ENCODE data around the gene PLEKHM2.

The PLEKHM2 gene

DNA sequence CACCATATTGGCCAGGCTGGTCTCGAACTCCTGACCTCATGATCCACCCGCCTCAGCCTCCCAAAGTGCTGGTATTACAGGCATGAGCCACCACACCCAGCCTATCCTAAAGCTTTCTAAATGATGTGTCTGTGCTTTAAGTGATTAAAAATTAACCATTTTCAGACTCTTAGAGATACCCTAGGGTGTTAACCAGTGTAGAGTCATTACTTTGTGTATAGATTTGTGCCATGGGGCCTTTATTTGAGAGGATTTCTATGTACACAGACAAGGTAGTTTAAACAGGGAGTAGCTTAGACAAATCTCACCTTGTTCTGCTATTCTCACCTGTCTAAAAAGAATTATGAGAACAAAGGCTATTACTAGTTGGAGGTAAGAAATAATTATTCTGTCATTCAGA is 12.7 kb upstream of the PLEKHM2 start:
- no peaks in the 10 kb centered on the region for H3K9me3 ChIP-seq (ENCODE audit: control insufficient read depth, low read length)
- H3K27me3 ChIP-seq (ENCODE audit: control insufficient read depth, insufficient read depth, low read length): no peaks in the 10 kb centered on the region
- no peak overlapping the region for H2AFZ ChIP-seq
- H3K4me1 ChIP-seq: no peaks in the 10 kb centered on the region
- no peaks in the 10 kb centered on the region for H3K36me3 ChIP-seq (ENCODE audit: control insufficient read depth, insufficient read depth, low read length)
- H3K79me2 ChIP-seq: no peaks in the 10 kb centered on the region
- H3K9ac ChIP-seq: no peak overlapping the region
- no peak overlapping the region for H3K4me2 ChIP-seq (ENCODE audit: low read length)
- no peak overlapping the region for H3K27ac ChIP-seq
- H3K4me3 ChIP-seq (ENCODE audit: low read depth, low read length): no peak overlapping the region
- TF ChIP-seq, protein P1, sequence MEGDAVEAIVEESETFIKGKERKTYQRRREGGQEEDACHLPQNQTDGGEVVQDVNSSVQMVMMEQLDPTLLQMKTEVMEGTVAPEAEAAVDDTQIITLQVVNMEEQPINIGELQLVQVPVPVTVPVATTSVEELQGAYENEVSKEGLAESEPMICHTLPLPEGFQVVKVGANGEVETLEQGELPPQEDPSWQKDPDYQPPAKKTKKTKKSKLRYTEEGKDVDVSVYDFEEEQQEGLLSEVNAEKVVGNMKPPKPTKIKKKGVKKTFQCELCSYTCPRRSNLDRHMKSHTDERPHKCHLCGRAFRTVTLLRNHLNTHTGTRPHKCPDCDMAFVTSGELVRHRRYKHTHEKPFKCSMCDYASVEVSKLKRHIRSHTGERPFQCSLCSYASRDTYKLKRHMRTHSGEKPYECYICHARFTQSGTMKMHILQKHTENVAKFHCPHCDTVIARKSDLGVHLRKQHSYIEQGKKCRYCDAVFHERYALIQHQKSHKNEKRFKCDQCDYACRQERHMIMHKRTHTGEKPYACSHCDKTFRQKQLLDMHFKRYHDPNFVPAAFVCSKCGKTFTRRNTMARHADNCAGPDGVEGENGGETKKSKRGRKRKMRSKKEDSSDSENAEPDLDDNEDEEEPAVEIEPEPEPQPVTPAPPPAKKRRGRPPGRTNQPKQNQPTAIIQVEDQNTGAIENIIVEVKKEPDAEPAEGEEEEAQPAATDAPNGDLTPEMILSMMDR (IDR thresholded peaks at IDR 0.05): no peak

DNA sequence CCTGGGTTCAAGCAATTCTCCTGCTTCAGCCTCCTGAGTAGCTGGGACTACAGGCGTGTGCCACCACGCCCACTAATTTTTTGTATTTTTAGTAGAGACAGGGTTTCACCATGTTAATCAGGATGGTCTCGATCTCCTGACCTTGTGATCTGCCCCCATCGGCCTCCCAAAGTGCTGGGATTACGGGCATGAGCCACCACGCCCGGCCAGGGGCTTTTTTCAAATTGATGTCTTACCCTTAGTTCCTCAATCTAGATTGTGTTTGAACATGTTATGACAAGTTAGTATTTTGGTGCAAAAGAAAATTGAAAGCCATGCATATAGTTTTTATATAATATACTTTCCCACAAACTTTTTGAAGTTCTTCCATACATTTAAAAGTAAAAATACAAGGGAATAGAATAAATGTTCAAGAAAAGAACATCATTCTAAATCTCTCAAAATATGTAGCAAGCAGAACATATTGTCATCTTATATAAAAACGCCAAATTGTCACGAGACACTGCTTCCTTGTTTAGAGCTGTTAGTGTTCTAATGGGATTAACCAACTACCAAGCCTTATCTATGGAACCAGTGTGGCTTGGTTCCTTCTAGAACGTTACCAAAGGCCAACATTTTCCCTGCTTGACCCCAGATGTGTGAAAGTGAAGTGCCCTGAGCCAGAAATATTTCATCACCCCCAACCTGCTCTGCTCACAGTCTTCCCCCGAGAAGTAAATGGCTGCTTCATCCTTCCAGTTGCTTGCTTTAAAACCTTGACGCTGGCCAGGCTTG is 9.5 kb upstream of the PLEKHM2 start:
- no peaks in the 10 kb centered on the region for H3K9me3 ChIP-seq (ENCODE audit: control insufficient read depth, low read length)
- H3K4me3 ChIP-seq (ENCODE audit: low read depth, low read length): no peak overlapping the region
- no peak overlapping the region for H3K4me2 ChIP-seq (ENCODE audit: low read length)
- no peak overlapping the region for H3K9ac ChIP-seq
- no peaks in the 10 kb centered on the region for H3K27me3 ChIP-seq (ENCODE audit: control insufficient read depth, insufficient read depth, low read length)
- H3K79me2 ChIP-seq: no peaks in the 10 kb centered on the region
- TF ChIP-seq, protein P1 (IDR thresholded peaks at IDR 0.05): no peak
- H3K36me3 ChIP-seq (ENCODE audit: control insufficient read depth, insufficient read depth, low read length): no peaks in the 10 kb centered on the region
- no peak overlapping the region for H2AFZ ChIP-seq
- H3K27ac ChIP-seq: no peak overlapping the region
- H3K4me1 ChIP-seq: no peaks in the 10 kb centered on the region

DNA sequence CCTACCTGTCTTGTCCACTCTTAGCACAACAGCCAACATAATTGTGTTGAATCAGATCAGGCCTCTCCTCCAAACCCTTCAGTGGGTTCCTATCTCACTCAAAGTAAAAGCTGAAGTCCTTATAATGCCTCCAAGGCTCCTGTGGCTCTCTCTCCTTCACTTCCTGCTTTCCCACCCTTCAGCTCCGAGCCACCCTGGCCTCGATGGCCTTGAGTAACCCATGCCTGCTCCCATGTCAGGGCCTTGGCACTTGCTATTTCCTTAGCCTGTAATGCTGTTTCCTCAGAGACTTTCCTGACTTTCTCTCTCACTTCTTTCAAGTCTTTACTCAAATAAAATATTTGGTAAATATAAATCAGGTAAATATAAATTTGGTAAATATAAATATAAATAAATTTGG is 8.1 kb upstream of the PLEKHM2 start:
- Histone ChIP-seq H3K27me3 (ENCODE audit: control insufficient read depth, insufficient read depth, low read length) (no peaks in the 10 kb centered on the region), H3K4me1 (no peaks in the 10 kb centered on the region), H3K36me3 (ENCODE audit: control insufficient read depth, insufficient read depth, low read length) (no peaks in the 10 kb centered on the region), H3K4me3 (ENCODE audit: low read depth, low read length) (no peak overlapping the region), H3K4me2 (ENCODE audit: low read length) (no peak overlapping the region), H3K9me3 (ENCODE audit: control insufficient read depth, low read length) (no peaks in the 10 kb centered on the region), H3K79me2 (no peaks in the 10 kb centered on the region), H3K27ac (no peak overlapping the region), H3K9ac (no peak overlapping the region), H2AFZ (no peak overlapping the region)
- TF ChIP-seq, protein P1 (IDR thresholded peaks at IDR 0.05): no peak

DNA sequence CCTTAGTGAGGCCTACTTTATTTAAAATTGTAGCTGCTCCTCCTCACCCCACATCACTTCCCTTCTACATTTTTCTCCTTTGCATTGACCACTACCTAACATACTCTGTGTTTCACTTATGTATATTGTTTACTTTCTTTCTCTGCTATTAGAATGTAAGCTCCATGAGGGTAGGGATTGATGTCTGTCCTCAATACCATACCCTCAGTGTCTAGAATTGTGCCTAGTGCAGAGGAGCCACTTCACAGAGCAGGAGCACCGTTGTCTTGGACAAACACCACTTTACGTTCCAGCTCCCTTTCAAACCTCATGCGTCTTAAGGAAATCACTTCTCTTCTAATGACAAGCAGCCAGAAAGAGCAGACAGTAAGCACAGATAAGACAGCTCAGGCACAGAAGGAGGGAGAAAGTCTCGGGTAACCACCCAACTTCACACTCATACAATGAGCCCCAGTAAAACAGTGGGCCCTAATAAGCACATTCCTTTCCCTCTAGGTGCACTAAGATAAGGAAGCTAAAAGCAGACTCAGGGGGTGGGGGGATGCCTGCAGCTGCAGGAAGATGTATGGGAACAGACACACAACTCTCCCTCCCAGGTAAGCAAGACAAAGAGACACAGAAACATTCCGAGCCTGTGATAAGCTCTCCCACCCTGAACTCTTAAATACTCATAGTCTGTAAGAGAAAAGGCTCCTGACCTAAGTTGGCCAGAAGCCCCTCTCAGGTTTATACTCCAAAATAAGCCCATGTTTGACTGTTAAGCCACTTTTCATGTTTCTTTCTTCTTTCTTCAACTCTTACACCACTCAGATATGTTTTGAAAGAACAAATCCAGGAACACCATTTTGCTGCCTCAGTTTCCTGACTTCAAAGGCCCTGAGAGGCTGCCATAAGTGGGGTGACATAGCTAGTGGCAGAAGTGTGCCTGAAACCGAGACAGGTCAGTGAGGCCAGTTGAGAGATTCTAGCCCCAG is 7.1 kb upstream of the PLEKHM2 start:
- Histone ChIP-seq H3K4me1 (no peaks in the 10 kb centered on the region), H3K4me2 (ENCODE audit: low read length) (no peak overlapping the region), H3K9ac (no peak overlapping the region), H3K4me3 (ENCODE audit: low read depth, low read length) (no peak overlapping the region), H3K27ac (no peak overlapping the region), H3K36me3 (ENCODE audit: control insufficient read depth, insufficient read depth, low read length) (no peaks in the 10 kb centered on the region), H3K9me3 (ENCODE audit: control insufficient read depth, low read length) (no peaks in the 10 kb centered on the region), H3K27me3 (ENCODE audit: control insufficient read depth, insufficient read depth, low read length) (no peaks in the 10 kb centered on the region), H2AFZ (no peak overlapping the region), H3K79me2 (no peaks in the 10 kb centered on the region)
- TF ChIP-seq, protein P1 (IDR thresholded peaks at IDR 0.05): no peak
